Vagina (tissue), 2 donors: ENCODE data around the gene MAP2K7.
"Not testable (repeated sequence)": the region's sequence is repeated elsewhere in the genome, so short reads cannot be mapped to it uniquely, and the experiment has no call there.

Experiments
- POLR2AphosphoS5 ChIP-seq, 2 donors: sonication (generic); formaldehyde crosslinking; IDR thresholded peaks; one replicate each; pipeline ENCODE4 v1.9.0; 2017; ENCODE audit warnings: antibody characterized with exemption in 2 of 2, mild to moderate bottlenecking in 2 of 2, low read depth in 1 of 2; ENCODE audit not compliant: insufficient read depth in 1 of 2
- TF ChIP-seq, protein P1 (sequence below), 3 experiments: fragments of 450-650 bp in 2 of 3; fragments of 200-600 bp in 1 of 3; sonication (generic) in 1 of 3; IDR thresholded peaks; one replicate each; pipeline ENCODE4 v1.5.1; 2017 to 2019; ENCODE audit warnings: antibody characterized with exemption in 3 of 3, mild to moderate bottlenecking in 2 of 3, moderate library complexity in 2 of 3

DNA sequence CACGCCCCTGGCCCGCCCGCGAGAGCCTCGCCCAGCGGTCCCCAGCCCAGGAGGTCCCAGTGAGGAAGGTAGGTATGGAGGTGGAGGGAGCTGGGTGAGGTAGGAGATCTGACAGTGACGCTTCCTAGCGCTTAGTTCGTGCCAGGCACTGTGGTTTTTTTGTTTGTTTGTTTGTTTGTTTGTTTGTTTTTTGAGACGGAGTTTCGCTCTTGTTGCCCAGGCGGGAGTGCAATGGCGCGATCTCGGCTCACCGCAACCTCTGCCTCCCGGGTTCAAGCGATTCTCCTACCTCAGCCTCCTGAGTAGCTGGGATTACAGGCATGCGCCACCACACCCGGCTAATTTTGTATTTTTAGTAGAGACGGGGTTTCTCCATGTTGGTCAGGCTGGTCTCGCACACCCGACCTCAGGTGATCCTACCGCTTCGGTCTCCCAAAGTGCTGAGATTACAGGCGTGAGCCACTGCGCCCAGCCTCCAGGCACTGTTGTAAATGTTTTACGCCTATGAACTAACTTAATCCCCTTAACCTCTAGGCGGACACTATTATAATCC, 14.5 kb downstream of the MAP2K7 start:
- TF ChIP-seq, protein P1, sequence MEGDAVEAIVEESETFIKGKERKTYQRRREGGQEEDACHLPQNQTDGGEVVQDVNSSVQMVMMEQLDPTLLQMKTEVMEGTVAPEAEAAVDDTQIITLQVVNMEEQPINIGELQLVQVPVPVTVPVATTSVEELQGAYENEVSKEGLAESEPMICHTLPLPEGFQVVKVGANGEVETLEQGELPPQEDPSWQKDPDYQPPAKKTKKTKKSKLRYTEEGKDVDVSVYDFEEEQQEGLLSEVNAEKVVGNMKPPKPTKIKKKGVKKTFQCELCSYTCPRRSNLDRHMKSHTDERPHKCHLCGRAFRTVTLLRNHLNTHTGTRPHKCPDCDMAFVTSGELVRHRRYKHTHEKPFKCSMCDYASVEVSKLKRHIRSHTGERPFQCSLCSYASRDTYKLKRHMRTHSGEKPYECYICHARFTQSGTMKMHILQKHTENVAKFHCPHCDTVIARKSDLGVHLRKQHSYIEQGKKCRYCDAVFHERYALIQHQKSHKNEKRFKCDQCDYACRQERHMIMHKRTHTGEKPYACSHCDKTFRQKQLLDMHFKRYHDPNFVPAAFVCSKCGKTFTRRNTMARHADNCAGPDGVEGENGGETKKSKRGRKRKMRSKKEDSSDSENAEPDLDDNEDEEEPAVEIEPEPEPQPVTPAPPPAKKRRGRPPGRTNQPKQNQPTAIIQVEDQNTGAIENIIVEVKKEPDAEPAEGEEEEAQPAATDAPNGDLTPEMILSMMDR (IDR thresholded peaks at IDR 0.05), result not testable (repeated sequence)
- TF ChIP-seq POLR2AphosphoS5 (IDR thresholded peaks at IDR 0.05; ENCODE audit: insufficient read depth in 1 of 2, low read depth in 1 of 2), result not testable (repeated sequence)
